Stimulated activated CD8-positive, alpha-beta memory T cell treated with anti-CD3 and anti-CD28 coated beads, Interleukin-7, amount 100 ng/mL, for 24 hours (primary cell): ENCODE measurements around the gene FZR1.

Experiments used
- DNase-seq: peaks from one replicate; pipeline ENCODE4 v3.0.0-alpha.2; 2020; ENCODE audit warnings: low read depth

FZR1 gene

DNA sequence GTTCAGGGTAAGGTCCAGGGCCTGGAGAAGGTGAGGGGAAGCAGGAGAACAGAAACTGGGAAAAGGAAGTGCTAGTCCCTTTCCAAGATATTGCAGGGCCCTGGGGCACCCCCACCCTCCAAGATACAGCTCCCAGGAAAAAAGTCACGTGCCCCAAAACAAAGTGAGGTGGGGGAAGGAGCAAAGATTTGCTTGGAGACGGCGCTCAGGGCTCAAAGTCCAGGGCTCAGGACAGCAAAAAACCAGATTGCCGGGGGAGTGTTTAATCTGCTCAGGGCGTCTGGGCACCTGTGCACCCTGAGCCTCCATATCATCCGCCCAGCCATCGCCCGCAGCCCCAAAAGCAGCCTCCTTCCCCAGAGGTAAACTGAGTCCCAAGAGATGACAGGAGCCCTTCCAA lies 32.1 kb upstream of the FZR1 start:
- no peak for DNase-seq

DNA sequence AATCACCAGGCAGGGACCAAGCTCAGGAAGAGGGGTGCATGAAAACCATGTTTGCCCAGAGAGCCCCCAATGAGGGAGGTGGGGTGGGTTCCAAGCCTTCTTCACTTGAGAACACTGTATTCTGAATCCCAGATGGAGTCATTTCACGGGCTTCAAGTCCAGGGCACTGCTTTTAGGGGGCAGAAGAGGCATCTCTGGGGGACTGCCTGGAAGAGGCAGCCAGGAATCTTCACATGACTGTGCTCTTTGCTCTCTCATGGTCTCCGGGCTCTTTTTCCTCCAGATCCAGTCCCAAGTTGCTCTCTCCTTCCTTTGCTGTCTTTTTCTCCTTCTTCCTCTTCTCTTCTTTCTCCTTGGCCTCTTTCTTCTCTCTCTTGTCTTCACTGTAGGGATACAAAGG lies 31.5 kb upstream of the FZR1 start:
- no peak for DNase-seq

DNA sequence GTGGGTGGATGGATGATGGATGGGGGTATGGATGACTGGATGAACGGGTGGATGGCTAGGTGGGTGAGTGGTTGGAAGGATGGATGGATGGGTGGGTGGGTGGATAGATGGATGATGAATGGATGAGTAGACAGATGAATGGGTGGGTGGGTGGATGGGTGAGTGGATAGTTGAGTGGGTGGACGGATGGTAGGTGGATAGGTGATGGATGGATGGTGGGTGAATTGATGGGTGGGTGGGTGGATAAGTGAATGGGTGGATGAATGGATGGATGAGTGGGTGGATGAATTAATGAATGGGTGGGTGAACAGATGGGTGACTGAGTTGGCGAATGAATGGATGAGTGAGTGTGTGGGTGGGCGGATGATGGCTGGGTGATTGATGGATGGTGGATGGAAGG lies 30.7 kb upstream of the FZR1 start:
- DNase-seq = no peak

DNA sequence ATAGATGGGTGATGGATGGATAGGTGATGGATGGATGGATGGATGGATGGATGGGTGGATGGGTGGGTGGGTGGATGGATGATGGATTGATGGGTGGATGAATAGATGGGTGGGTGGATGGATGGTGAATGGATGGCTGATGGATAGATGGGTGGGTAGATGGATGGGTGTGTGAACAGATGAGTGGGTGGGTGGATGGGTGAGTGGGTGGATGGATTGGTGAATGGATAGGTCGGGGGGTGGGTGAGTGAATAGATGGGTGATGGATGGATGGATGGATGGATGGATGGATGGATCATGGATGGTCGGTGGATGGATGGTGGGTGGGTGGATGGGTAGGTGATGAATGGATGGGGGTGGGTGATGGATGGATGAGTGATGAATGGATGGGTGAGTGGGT lies 29.3 kb upstream of the FZR1 start:
- no peak for DNase-seq

DNA sequence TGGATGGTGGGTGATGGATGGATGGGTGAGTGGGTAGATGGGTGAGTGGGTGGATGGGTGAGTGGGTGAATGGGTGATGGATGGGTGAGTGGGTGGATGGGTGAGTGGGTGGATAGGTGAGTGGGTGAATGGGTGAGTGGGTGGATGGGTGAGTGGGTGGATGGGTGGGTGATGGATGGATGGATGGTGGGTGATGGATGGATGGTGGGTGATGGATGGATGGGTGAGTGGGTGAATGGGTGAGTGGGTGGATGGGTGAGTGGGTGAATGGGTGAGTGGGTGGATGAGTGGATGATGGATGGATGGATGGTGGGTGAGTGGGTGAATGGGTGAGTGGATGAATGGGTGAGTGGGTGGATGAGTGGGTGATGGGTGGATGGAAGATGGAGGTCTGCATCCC lies 28.6 kb upstream of the FZR1 start:
- no peak for DNase-seq

DNA sequence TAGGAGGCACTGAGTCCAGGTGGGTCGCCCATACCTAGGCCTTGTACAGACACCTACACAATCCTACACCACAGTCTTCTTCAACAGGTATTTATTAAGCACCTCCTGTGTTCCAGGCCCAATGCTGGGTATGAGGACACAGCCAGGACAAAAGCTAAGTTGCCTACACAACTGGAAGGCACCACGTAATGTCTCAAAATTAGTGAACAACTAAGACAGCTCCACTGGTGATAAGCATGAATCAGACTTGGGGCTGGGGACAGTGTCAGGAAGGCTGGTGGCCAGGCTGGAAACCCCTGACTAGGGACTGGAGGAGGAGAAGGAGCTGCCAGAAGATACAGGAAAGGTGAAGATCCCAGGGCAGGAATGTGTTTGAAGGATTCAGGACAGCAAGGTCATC lies 28.2 kb upstream of the FZR1 start:
- DNase-seq = no peak

DNA sequence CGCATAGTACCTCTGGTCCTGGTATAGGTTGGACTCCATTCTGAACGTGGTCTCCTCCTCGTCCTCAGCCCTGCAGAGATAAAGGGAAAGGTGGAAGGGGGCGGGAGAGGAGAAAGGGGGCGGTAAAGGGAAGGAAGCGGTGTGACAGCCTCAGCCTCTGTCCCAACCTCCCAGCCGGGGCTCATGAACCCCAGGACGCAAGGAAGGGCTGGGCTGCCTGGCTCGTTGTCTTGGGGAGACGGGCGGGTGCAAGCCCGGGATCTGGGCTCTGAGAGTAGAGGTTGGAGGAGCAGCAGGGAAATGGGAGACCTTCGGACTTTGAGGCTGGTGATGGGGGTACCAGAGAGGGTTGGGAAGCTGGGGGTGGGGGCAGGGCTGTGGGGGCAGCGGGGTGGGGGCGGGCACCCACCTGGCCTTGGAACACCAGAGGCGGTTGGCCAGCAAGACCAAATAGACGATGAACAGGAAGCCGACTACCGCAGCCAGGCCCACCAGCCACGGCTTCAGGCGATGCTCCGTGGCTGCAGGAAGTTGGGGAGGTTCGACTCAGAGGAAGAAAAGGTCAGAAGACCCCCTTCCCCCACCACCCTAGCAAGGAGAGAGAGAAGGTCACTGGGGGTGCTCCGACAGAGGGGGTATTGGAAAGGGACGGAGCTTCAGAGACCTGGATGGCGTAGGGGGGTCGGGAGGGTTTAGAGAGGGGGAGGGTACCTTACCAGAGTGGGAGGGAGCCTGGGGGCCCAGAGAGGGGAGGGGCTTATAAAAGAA lies 27.5 kb upstream of the FZR1 start:
- DNase-seq = no peak

DNA sequence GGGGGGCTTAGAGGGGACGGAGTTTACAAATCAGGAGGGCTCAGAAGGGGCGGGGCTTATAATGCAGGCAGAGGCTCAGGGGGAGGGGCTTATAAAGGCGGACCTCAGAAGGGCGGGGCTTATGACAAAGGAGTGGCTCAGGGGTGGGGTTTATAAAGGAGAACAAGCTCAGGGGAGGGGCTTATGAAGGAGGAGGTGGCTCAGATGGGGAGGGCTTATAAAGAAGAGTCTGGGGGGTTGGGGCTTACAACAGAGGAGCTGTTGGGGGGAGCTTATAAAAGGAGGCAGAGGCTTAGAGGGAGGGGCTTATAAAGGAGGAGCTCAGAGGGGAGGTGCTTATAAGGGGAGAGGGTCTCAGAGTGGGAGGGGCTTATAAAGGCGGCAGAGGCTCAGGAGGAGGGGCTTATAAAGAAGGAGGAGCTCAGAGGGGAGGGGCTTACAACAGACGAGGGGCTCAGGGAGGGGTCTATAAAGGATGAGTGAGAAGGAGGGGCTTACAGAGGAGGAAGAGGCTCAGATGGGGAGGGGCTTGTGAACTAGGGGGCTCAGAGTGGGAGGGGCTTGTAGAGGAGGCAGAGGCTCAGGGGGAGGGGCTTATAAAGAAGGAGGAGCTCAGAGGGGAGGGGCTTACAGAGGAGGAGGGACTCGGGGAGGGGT lies 26.8 kb upstream of the FZR1 start:
- DNase-seq = no peak

DNA sequence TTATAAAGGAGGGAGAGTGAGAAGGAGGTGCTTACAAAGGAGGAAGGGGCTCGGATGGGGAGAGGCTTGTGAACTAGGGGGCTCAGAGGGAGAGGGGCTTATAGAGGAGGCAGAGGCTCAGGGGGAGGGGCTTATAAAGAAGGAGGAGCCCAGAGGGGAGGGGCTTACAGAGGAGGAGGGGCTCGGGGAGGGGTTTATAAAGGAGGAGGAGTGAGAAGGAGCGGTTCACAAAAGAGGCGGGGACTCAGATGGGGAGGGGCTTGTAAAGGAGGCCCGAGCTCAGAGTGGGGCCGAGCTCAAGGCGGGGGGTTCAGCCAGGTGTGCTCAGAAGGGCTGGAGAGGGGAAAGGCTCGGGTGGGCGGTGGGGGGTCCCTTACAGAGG lies 26.3 kb upstream of the FZR1 start:
- DNase-seq = no peak

DNA sequence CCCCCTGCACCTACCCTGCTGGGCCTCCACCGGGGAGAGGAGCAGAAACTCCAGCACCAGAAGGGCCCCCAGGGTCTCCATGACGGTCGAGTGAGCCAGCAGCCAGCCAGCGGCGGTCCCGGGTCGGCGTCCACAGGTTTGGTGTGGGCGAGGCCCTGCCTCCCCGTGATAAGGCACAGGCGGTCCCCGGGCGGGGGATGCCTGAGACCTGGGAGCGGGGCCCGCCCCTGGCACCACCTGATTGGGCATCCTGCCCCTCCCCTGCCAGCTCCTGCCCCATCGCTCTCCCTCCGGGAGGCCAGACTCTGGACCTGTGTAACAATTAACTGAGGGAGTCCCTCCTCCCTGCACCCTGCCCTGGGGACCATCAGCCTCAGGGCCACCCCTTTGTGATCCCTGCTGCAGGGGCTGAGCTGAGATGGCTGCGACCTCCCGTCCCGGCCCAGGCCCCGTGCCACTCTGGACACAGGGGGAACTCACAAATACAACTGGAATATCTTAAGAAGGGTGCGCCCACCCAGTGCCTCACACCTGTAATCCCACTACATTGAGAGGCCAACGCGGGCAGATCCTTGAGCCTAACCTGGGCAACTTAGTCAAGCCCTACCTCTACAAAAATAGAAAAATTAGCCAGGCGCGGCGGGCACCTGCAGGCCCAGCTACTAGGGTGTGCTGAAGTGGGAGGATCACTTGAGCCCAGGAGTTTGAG lies 25.6 kb upstream of the FZR1 start, which contains the start of gene SMIM24:
Gene SMIM24 (minus strand): TSS at position 143 of the 709 bp plus-strand sequence. CDS start 62 bp downstream, at position 81.
- no peak for DNase-seq

DNA sequence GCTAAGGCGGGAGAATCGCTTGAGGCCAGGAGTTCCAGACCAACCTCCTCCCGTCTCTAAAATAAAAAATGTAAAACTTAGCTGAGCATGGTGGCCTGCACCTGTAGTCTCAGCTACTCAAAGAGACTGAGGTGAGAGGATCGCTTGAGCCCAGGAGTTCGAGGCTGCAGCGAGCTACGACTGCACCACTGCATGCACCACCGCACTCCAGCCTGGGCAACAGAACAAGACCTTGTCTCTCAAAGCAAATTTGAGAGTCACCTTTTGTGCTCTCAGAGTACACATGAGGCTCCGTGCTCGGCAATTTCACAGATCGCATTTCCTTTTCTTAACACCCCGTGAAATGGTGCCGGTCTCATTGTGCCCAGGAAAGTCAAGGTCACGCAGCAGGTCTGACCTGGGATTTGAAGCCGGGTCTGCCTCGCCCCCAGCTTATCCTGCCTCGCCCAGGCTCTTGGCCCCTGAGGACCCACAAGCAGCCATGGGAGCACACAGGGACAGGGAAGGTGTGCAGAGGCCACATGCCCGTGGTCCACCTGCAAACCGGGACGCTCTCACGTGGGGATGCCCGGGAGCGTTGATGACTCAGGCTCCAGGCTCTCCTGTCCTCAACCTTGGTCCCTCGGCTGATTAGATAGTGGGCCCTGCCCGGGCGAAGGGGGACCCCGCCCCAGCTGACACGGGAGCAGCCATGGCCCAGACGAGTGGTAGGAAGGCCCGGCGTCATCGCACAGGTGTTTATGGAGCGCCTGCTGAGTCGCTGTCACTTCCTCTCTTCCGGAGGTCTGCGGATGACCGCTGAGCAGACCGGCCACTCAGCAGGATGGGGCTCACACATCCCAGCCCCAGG lies 24.6 kb upstream of the FZR1 start:
- no peak for DNase-seq

DNA sequence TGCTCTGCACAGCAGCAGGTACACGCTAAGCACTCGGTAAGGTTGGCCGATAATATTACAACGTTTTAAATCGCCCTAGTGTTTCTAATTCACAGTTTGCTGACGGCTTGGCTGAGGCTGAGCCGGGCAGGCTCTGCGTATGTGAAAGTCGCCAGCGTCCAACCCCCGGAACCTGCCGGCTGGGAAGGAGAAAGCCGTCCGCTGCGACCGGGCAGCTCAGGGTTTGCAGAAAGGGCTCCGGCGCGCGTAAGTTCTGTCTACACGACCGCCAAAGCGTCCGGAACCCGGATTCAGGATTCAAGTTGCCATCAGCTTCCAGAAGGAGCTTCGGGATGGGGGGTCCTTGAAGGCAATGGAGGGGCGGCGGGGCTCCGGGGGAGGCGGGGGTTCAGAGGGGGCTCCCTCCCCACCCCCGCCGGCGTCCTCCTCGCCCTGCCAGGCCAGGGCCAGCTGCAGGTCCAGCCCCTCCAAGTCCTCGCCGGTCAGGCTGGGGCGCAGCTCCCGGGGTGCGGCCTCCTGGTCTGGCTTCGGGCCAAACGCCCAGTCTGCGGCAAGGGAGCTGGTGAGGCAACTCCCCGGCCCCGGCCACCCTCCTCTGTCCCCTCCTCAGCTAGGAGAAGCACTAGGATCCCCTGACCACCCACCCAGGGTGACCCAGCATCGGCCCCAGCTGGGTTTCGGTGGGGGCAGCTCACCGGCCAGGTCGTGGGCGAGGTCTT lies 23.4 kb upstream of the FZR1 start:
- DNase-seq = no peak

DNA sequence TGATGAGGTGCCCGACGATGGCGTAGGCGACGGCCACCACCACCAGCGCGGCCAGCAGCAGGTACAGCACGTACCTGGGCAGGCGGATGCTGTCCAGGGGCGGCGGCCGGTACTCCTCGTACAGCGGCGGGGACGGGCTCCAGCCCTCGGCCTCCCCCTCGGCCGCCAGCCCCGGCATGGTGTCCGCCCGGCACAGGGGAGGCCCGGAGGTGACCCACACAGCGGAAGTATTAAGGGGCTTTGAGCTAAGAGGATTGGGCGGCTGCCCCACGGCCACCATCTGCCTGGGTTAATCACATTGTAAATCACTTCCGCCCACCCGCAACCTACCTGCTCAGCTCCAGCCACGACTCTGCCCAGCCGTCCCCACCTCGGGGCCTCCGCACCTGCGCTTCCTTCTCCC lies 22.9 kb upstream of the FZR1 start, which contains the start of gene SMIM44:
Gene SMIM44 (minus strand): TSS at position 216 of the 403 bp plus-strand sequence. CDS start 38 bp downstream, at position 178.
- no peak for DNase-seq

DNA sequence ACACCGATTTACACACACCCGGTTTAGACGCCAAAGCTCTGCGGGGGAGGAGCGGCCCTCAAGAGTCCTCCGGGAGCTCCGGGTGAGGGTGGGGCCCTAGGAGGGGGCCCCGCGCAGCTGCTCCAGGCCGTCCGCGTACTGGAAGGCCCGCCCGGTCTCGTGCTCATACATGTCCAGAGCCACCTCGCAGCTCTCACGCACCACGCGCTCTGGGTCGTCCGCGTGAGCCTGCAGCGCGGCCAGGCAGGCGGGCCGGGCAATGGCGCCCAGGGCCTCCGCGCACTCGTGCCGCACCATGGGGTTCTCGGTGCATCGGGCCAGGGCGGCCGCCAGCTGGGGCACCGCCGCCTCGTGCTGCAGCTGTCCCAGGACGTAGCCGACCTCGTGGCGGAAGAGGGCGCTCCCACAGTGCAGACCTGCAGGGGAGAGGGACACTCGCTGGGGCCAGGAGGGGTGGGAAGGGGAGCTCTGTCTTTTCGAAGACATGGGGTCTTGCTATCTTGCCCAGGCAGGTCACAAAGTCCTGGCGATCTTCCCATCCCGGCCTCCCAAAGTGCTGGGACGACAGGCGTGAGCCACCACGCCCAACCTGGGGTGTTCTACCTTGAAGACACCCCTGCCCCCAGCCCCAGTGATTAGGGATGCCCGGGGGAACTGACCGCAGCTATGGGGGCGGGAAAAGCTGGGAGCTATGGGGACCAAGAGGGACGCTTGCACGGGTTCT lies 14.6 kb upstream of the FZR1 start:
- DNase-seq = no peak

DNA sequence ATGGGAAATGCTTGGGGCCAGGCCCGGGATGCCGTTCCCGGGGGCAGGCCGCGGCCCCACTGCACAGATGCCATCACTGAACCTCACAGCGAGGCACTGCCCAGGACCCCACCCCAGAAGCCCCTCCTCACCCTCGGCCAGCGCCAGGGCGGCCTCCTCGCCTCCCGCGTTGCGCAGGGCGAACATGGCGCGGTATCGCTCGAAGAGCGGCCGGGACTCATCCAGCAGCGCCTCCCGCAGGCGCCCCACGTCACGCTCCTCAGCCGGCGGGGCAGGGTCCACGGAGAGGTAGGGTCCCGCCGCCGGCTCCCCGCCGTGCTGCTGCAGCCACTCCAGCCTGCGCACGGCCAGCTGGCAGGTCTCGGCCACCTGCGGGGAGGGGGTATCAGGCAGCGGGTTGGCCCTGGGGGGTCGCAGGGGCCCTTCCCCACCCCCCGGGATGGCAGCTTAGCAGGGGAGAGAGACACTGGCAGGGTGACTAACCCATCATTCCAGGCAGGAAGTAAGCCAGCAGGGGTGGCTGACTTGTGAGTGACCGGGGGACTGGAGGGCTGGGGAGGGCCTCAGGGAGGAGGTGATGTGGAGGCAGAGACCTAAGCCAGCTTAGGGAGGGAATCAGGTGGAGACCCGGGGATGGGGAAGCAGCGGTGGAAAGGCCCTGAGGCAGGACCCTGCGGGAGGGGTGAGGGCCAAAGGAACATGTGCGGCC lies 13.8 kb upstream of the FZR1 start:
- DNase-seq = no peak

DNA sequence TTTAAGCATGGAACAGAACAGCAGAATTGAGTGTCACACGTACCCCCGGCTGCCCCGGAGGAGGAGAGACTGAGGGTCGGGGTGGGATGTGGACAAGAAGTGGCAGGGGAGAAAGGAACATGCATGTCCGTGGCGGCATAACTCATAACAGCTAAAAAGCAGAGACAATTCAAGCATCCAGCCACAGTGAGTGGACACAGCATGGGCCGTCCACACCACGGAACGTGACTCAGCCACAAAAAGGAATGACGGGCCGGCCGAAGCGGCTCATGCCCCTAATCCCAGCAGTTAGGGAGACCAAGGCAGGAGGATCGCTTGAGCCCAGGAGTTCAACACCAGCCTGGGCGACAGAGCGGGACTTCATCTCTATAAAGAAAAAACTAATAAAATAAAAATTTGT lies 13.2 kb upstream of the FZR1 start:
- DNase-seq = no peak

DNA sequence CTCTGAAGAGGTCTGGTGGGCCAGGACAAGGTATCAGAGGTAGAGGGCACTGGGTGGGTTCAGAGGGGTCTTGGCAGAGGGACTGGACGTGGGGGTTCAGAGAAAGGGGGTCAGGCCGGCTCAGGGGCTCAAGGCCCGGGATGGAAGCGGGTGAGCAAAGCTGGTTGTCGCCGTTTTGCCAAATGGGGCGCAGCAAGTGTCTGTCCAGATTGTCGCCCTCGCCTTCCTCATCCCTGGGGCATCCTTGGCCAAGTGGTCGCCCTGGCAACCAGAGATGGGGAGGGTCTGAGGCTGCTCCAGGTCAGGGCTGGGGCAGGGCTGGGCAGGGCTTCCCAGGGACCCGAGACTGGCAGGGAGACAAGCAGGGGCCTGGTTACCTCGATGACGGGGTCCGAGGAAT lies 12.5 kb upstream of the FZR1 start:
- no peak for DNase-seq

DNA sequence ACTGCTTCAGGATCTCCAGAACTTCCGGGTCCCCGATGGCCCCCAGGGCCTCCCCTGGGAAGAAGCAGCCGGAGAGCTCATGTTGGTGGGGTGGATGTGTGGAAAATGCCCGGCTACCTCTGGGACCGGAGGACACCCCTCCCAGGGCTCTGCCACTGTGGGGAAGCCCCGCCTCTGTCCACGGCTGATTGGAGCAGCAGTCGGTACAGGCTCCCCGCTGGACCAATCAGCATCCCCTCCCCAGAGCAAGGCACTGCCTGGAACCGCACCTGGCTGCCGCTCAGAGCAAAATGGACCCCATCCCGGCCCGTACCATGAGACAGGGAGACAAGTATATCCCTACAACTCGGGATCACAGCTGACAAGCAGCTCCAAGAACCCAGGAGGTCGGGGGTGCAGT lies 12.1 kb upstream of the FZR1 start:
- DNase-seq = no peak

DNA sequence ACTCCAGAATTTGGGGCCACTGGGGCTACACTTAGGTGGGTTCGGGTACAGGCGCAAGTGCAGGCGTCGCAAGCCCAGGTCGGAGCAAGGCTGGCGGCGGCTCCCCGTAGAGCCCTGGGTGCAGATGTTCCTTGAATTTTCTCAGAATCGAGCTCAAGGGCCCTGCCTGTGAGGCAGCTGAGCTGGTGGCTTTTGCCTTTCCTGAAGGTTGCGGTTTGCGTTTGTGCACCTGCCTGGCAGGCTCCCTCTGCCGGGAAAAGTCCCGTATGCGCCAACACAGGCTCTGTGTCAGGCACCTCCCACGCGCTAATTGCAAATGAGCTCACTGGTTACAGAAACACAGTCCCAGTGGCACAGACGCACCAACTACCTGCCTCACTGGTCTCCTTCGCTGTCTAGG lies 11.6 kb upstream of the FZR1 start:
- no peak for DNase-seq
